Subcutaneous abdominal adipose tissue (tissue), 5 donors: ENCODE measurements around the gene HESX1.

ENCODE experiments used
- H3K27ac ChIP-seq: one replicate; pipeline ENCODE4 v1.7.0; 2013; ENCODE audit warnings: low read depth, mild to moderate bottlenecking, inconsistent platforms, low read length, moderate library complexity
- H3K27me3 ChIP-seq, 5 donors: one replicate each; pipeline ENCODE4 v1.7.0; 2013; ENCODE audit warnings: low read length in 5 of 5, inconsistent platforms in 1 of 5; ENCODE audit not compliant: control insufficient read depth in 5 of 5, insufficient read depth in 4 of 5
- H3K36me3 ChIP-seq, 5 donors: one replicate each; pipeline ENCODE4 v1.7.0; 2013; ENCODE audit warnings: low read length in 5 of 5; ENCODE audit not compliant: control insufficient read depth in 5 of 5, insufficient read depth in 5 of 5
- H3K4me1 ChIP-seq, 5 donors: one replicate each; pipeline ENCODE4 v1.7.0; 2013; ENCODE audit warnings: low read length in 5 of 5, mild to moderate bottlenecking in 3 of 5, moderate library complexity in 1 of 5; ENCODE audit not compliant: control insufficient read depth in 5 of 5, insufficient read depth in 5 of 5
- H3K4me3 ChIP-seq, 5 donors: one replicate each; pipeline ENCODE4 v1.7.0; 2013; ENCODE audit warnings: low read length in 5 of 5, low read depth in 1 of 5
- H3K9ac ChIP-seq, 5 donors: one replicate each; pipeline ENCODE4 v1.7.0; 2013; ENCODE audit warnings: low read length in 5 of 5, mild to moderate bottlenecking in 4 of 5, moderate library complexity in 3 of 5
- H3K9me3 ChIP-seq, 5 donors: one replicate each; pipeline ENCODE4 v1.7.0; 2013; ENCODE audit warnings: low read length in 5 of 5; ENCODE audit not compliant: control insufficient read depth in 5 of 5
- donor health status: healthy.
- donor health status: healthy.
- donor health status: healthy.
- donor health status: healthy.
- donor health status: healthy.

The HESX1 gene

GRCh38 chr3:57221883-57222282 lies 22.1 kb upstream of the HESX1 start:
- Histone ChIP-seq H3K27me3 (no peaks in the 10 kb centered on the region), H3K4me3 (no peak overlapping the region), H3K9ac (no peak overlapping the region), H3K9me3 (no peaks in the 10 kb centered on the region), H3K27ac (no peak overlapping the region), H3K4me1 (peaks cover 0 to 4% (median 3%) of the 10 kb centered on the region in 5 donors), H3K36me3 (no peaks in the 10 kb centered on the region)

GRCh38 chr3:57206423-57206822 lies 6.6 kb upstream of the HESX1 start:
- no peaks in the 10 kb centered on the region for H3K27me3 ChIP-seq
- no peak overlapping the region for H3K27ac ChIP-seq
- no peak overlapping the region for H3K9ac ChIP-seq
- no peaks in the 10 kb centered on the region for H3K36me3 ChIP-seq
- H3K9me3 ChIP-seq = no peaks in the 10 kb centered on the region
- no peaks in the 10 kb centered on the region for H3K4me1 ChIP-seq
- H3K4me3 ChIP-seq = no peak overlapping the region

GRCh38 chr3:57194641-57195040 lies 5.1 kb downstream of the HESX1 start:
- no peaks in the 10 kb centered on the region for H3K9me3 ChIP-seq
- H3K36me3 ChIP-seq = no peaks in the 10 kb centered on the region
- H3K4me1 ChIP-seq = no peaks in the 10 kb centered on the region
- H3K4me3 ChIP-seq = no peak overlapping the region
- peaks cover 0 to 3% (median 0%) of the 10 kb centered on the region in 5 donors for H3K27me3 ChIP-seq
- no peak overlapping the region for H3K9ac ChIP-seq
- H3K27ac ChIP-seq = no peak overlapping the region

- H3K27me3 ChIP-seq = peaks cover 0 to 3% (median 0%) of the 10 kb centered on the region in 5 donors
- H3K27ac ChIP-seq = no peak overlapping the region
- H3K9ac ChIP-seq = no peak overlapping the region
- H3K4me3 ChIP-seq = no peak overlapping the region
- H3K4me1 ChIP-seq = no peaks in the 10 kb centered on the region
- no peaks in the 10 kb centered on the region for H3K36me3 ChIP-seq
- no peaks in the 10 kb centered on the region for H3K9me3 ChIP-seq
Observed at GRCh38 chr3:57192028-57192427, 7.8 kb downstream of the HESX1 start.

- Histone ChIP-seq H3K27me3 (peaks cover 0 to 5% (median 0%) of the 10 kb centered on the region in 5 donors), H3K4me1 (no peaks in the 10 kb centered on the region), H3K4me3 (no peak overlapping the region), H3K36me3 (no peaks in the 10 kb centered on the region), H3K27ac (no peak overlapping the region), H3K9ac (no peak overlapping the region), H3K9me3 (no peaks in the 10 kb centered on the region)
Observed at GRCh38 chr3:57184526-57184925, 15.3 kb downstream of the HESX1 start.

GRCh38 chr3:57179580-57180410 lies 20.0 kb downstream of the HESX1 start:
- H3K36me3 ChIP-seq = no peaks in the 10 kb centered on the region
- H3K9me3 ChIP-seq = no peaks in the 10 kb centered on the region
- no peak overlapping the region for H3K4me3 ChIP-seq
- H3K4me1 ChIP-seq = no peaks in the 10 kb centered on the region
- no peak overlapping the region for H3K27ac ChIP-seq
- peaks cover 0 to 5% (median 0%) of the 10 kb centered on the region in 5 donors for H3K27me3 ChIP-seq
- no peak overlapping the region for H3K9ac ChIP-seq

GRCh38 chr3:57176045-57176444 lies 23.7 kb downstream of the HESX1 start:
- peaks cover 0 to 5% (median 0%) of the 10 kb centered on the region in 5 donors for H3K27me3 ChIP-seq
- no peak overlapping the region for H3K9ac ChIP-seq
- H3K27ac ChIP-seq = no peak overlapping the region
- H3K4me3 ChIP-seq = no peak overlapping the region
- H3K9me3 ChIP-seq = no peaks in the 10 kb centered on the region
- H3K36me3 ChIP-seq = no peaks in the 10 kb centered on the region
- no peaks in the 10 kb centered on the region for H3K4me1 ChIP-seq

- Histone ChIP-seq H3K9me3 (no peaks in the 10 kb centered on the region), H3K4me1 (peaks cover 0 to 10% (median 9%) of the 10 kb centered on the region in 5 donors), H3K4me3 (no peak overlapping the region), H3K27ac (no peak overlapping the region), H3K27me3 (peaks cover 0 to 3% (median 0%) of the 10 kb centered on the region in 5 donors), H3K9ac (no peak overlapping the region), H3K36me3 (no peaks in the 10 kb centered on the region)
Observed at GRCh38 chr3:57173687-57174086, 26.1 kb downstream of the HESX1 start.

GRCh38 chr3:57170946-57171345 lies 28.8 kb downstream of the HESX1 start:
- peaks cover 0 to 10% (median 3%) of the 10 kb centered on the region in 5 donors for H3K27me3 ChIP-seq
- no peaks in the 10 kb centered on the region for H3K9me3 ChIP-seq
- H3K27ac ChIP-seq = no peak overlapping the region
- H3K4me3 ChIP-seq = no peak overlapping the region
- no peak overlapping the region for H3K9ac ChIP-seq
- no peaks in the 10 kb centered on the region for H3K36me3 ChIP-seq
- peaks cover 0 to 10% (median 9%) of the 10 kb centered on the region in 5 donors for H3K4me1 ChIP-seq

GRCh38 chr3:57169872-57170623 lies 29.7 kb downstream of the HESX1 start:
- H3K4me3 ChIP-seq = peak overlapping the region; percentile 49 to 73 (median 65)
- peak overlapping the region in 2 of 5 donors; percentile 62 to 70 for H3K9ac ChIP-seq

More at GRCh38 chr3:57169872-57170623, 29.7 kb downstream of the HESX1 start:
- peaks cover 0 to 11% (median 10%) of the 10 kb centered on the region in 5 donors for H3K4me1 ChIP-seq
- no peaks in the 10 kb centered on the region for H3K9me3 ChIP-seq
- no peaks in the 10 kb centered on the region for H3K36me3 ChIP-seq
- H3K27me3 ChIP-seq = peaks cover 0 to 13% (median 3%) of the 10 kb centered on the region in 5 donors
- H3K27ac ChIP-seq = no peak overlapping the region
